ENCODE data around the gene ETFA. TPM values are rescaled to one million over a fixed set of nuclear protein-coding genes. Genes with fewer than 3 reads are reported as not detected.

The ETFA gene
- total and polyA plus RNA-seq, 2 donors from 2014 or later = 90.1 to 261 TPM

DNA sequence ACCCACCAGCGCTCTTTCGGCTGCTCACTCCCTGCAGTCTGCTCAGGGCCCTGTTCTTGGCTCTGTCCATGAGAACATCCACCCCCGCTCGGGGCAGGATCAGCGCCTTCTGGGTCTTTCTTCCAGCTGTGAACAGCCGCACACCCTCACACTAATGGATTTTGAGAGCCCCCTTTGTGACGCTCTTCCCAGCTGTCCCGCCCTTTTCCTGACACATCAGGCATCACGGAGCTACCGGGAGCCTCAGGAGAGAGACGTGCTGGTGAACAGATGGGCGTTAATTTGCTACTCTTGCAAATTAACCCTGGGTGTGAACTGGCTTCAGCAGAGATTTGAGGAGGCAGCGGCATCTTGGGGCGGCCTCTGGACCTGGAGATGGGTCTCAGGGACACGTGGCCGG lies 138.5 kb downstream of the ETFA start:
- H3K27me3 ChIP-seq (ENCODE audit: control insufficient read depth, insufficient read depth, low read length) = no peaks in the 10 kb centered on the region
- no peak overlapping the region for H3K27ac ChIP-seq (ENCODE audit: low read depth in 2 of 2, low read length in 2 of 2)
- no peaks in the 10 kb centered on the region for H3K36me3 ChIP-seq (ENCODE audit: control insufficient read depth in 2 of 3, insufficient read depth in 3 of 3, low read length in 3 of 3)
- intact Hi-C loops (cut with DNase I) = no loop called here
- H3K4me1 ChIP-seq (ENCODE audit: control insufficient read depth in 2 of 3, insufficient read depth in 2 of 3, low read depth in 1 of 3, low read length in 3 of 3) = no peaks in the 10 kb centered on the region
- H3K9ac ChIP-seq (ENCODE audit: low read length in 3 of 3) = no peak overlapping the region
- DNase-seq (peak in 1 of 5 donors; percentile 45), FAIRE-seq (no peak)
- no peaks in the 10 kb centered on the region for H3K9me3 ChIP-seq (ENCODE audit: control insufficient read depth in 2 of 3, insufficient read depth in 1 of 3, low read length in 3 of 3)
- H3K4me3 ChIP-seq (ENCODE audit: low read length in 3 of 3) = no peak overlapping the region
- TF ChIP-seq, protein P1, sequence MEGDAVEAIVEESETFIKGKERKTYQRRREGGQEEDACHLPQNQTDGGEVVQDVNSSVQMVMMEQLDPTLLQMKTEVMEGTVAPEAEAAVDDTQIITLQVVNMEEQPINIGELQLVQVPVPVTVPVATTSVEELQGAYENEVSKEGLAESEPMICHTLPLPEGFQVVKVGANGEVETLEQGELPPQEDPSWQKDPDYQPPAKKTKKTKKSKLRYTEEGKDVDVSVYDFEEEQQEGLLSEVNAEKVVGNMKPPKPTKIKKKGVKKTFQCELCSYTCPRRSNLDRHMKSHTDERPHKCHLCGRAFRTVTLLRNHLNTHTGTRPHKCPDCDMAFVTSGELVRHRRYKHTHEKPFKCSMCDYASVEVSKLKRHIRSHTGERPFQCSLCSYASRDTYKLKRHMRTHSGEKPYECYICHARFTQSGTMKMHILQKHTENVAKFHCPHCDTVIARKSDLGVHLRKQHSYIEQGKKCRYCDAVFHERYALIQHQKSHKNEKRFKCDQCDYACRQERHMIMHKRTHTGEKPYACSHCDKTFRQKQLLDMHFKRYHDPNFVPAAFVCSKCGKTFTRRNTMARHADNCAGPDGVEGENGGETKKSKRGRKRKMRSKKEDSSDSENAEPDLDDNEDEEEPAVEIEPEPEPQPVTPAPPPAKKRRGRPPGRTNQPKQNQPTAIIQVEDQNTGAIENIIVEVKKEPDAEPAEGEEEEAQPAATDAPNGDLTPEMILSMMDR (IDR thresholded peaks at IDR 0.05; ENCODE audit: borderline replicate concordance, extremely low read depth, insufficient read depth) = no peak

DNA sequence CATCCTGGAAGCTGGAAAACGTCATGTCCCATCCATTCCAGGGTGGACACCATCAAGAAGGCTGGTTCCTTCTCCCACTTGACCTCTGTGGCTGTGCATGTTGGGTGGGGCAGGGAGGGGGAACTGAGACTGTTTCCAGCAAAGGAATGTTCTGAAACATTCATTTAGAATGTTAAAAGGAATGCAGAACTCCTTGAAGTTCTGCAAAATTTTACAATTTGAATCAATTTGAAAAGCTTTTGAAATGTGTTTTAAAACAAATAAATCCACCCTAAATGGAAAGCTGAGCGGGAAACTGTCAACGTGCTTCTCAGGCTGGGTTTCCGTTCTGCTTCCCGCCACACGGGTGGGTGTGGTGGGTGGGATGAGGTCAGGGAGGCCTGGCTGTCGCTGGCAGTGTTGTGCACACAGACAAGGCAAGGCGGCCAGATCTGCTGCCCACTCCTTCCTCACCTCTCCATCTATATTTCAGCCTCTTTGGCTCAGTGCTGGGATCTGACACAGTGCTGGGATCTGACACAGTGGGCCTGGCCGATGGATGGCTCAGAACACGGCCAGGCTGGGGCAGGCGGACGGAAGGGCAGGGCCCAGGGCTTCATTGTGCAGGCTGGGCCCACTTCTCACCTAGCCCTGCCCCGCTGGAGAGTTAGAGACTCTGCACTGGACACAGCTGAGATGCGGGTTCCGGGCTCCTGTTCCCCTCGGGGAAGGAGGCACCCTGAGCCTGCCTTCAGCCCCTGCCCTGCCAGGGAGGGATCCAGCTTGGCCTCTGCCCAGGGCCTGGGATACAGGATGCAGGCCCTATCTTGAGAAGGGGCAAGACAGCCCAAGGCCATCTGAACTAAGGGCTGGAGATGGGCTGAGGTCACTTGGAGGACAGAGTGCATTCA lies 141.1 kb downstream of the ETFA start:
- TF ChIP-seq, protein P1 (IDR thresholded peaks at IDR 0.05; ENCODE audit: borderline replicate concordance, extremely low read depth, insufficient read depth) = no peak

DNA sequence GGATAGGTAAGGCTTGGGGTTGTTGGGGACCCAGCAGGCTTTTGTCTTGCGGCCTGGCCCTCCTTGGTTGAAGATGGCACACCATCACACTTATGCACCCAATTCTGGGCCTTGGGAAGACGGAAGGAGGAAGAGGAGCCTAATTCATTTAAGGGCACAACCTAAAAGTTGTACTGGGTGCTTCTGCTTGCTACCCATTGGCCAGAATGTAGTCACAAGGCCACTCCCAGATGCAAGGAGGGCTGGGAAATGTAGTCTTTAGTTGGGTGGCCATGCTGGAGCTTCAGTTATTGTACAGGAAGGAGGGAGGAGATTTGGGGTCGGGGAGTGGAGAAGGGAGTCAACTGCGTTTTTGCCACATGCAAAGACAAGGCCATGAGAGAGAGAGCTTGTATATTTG lies 142.3 kb downstream of the ETFA start:
- FAIRE-seq = no peak
- no peaks in the 10 kb centered on the region for H3K27me3 ChIP-seq (ENCODE audit: control insufficient read depth, insufficient read depth, low read length)
- no peaks in the 10 kb centered on the region for H3K9me3 ChIP-seq (ENCODE audit: control insufficient read depth in 2 of 3, insufficient read depth in 1 of 3, low read length in 3 of 3)
- H3K36me3 ChIP-seq (ENCODE audit: control insufficient read depth in 2 of 3, insufficient read depth in 3 of 3, low read length in 3 of 3) = no peaks in the 10 kb centered on the region
- H3K27ac ChIP-seq (ENCODE audit: low read depth in 2 of 2, low read length in 2 of 2) = no peak overlapping the region
- DNase-seq = peak in 1 of 5 donors; percentile 38
- TF ChIP-seq, protein P1 (IDR thresholded peaks at IDR 0.05; ENCODE audit: borderline replicate concordance, extremely low read depth, insufficient read depth) = no peak
- no peaks in the 10 kb centered on the region for H3K4me1 ChIP-seq (ENCODE audit: control insufficient read depth in 2 of 3, insufficient read depth in 2 of 3, low read depth in 1 of 3, low read length in 3 of 3)
- no peak overlapping the region for H3K4me3 ChIP-seq (ENCODE audit: low read length in 3 of 3)
- no peak overlapping the region for H3K9ac ChIP-seq (ENCODE audit: low read length in 3 of 3)
- intact Hi-C loops (cut with DNase I) = no loop called here

More for the DNA sequence above, 141.1 kb downstream of the ETFA start:
- Histone ChIP-seq H3K27ac (ENCODE audit: low read depth in 2 of 2, low read length in 2 of 2) (no peak overlapping the region), H3K27me3 (ENCODE audit: control insufficient read depth, insufficient read depth, low read length) (no peaks in the 10 kb centered on the region), H3K4me3 (ENCODE audit: low read length in 3 of 3) (no peak overlapping the region), H3K9me3 (ENCODE audit: control insufficient read depth in 2 of 3, insufficient read depth in 1 of 3, low read length in 3 of 3) (no peaks in the 10 kb centered on the region), H3K4me1 (ENCODE audit: control insufficient read depth in 2 of 3, insufficient read depth in 2 of 3, low read depth in 1 of 3, low read length in 3 of 3) (no peaks in the 10 kb centered on the region), H3K9ac (ENCODE audit: low read length in 3 of 3) (no peak overlapping the region), H3K36me3 (ENCODE audit: control insufficient read depth in 2 of 3, insufficient read depth in 3 of 3, low read length in 3 of 3) (no peaks in the 10 kb centered on the region)
- no peak for DNase-seq
- intact Hi-C loops (cut with DNase I) = no loop called here
- no peak for FAIRE-seq
